Ovary (tissue), 3 donors: Measurements from ENCODE around the gene ABCG8.

ENCODE experiments used
- CTCF ChIP-seq, 3 donors: fragments of 450-650 bp in 2 of 3; fragments of 200-600 bp in 1 of 3; IDR thresholded peaks; one replicate each; pipeline versions ENCODE4 v1.5.1 to v1.8.0; 2016 to 2022; ENCODE audit warnings: antibody characterized with exemption in 3 of 3, mild to moderate bottlenecking in 1 of 3
- EP300 ChIP-seq: sonication (generic); formaldehyde crosslinking; IDR thresholded peaks from one replicate; pipeline ENCODE4 v1.6.1; 2017; ENCODE audit warnings: antibody characterized with exemption
- POLR2A ChIP-seq: fragments of 450-650 bp; IDR thresholded peaks from one replicate; pipeline ENCODE4 v1.6.1; 2017; ENCODE audit warnings: antibody characterized with exemption, mild to moderate bottlenecking, moderate library complexity
- donor health status: DM: no; HTN: no; CAD: no.

DNA sequence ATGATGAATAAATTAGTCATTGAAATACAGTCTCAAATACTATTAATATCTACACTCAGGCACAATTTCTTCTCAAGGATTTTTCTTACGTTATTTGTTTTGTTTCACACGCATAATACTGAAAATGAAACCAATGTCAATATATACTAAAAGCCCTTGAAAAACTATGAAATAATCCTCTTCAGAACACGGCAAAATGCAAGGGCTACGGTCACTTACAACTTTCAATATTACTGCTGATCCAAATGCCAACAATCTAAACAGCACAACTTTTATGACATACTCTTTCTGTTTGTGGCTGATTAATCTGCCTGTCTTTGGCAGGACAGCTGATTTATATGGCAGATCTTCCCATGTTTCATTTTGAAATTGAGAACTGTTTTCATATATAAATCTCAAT is 88.7 kb downstream of the ABCG8 start:
- TF ChIP-seq CTCF (IDR thresholded peaks at IDR 0.05), result no peak
- no peak for TF ChIP-seq POLR2A
- TF ChIP-seq EP300, result no peak
